KMS-11 (cell line): ENCODE measurements around the gene U2AF2.

Experiments used
- H2AFZ ChIP-seq: fragments of 200-600 bp; sonication (generic); 2 replicates; pipeline ENCODE4 v1.6.1; 2016; ENCODE audit warnings: antibody characterized with exemption, mixed run types, low read depth
- H3K27ac ChIP-seq: fragments of 200-600 bp; sonication (generic); 2 replicates; pipeline ENCODE4 v1.6.1; 2016; ENCODE audit warnings: mild to moderate bottlenecking, mixed run types
- H3K27me3 ChIP-seq: fragments of 200-600 bp; sonication (generic); 2 replicates; pipeline ENCODE4 v1.6.1; 2017; ENCODE audit warnings: mild to moderate bottlenecking, low read depth, mixed run types, moderate library complexity; ENCODE audit not compliant: insufficient read depth
- H3K36me3 ChIP-seq: fragments of 200-600 bp; sonication (generic); 2 replicates; pipeline ENCODE4 v1.6.1; 2017; ENCODE audit warnings: mild to moderate bottlenecking, mixed run types; ENCODE audit not compliant: insufficient read depth
- H3K4me1 ChIP-seq: fragments of 200-600 bp; sonication (generic); 2 replicates; pipeline ENCODE4 v1.6.1; 2016; ENCODE audit warnings: mild to moderate bottlenecking, low read depth, mixed run types; ENCODE audit not compliant: poor library complexity, severe bottlenecking
- H3K4me2 ChIP-seq: fragments of 200-600 bp; sonication (generic); 2 replicates; pipeline ENCODE4 v1.7.0; 2016; ENCODE audit warnings: mild to moderate bottlenecking, mixed run types
- H3K4me3 ChIP-seq: fragments of 200-600 bp; sonication (generic); IDR thresholded peaks from 2 replicates; pipeline ENCODE4 v1.6.1; 2017; ENCODE audit warnings: low read depth, low read length, mixed read lengths; ENCODE audit not compliant: insufficient read depth
- H3K79me2 ChIP-seq: fragments of 200-600 bp; sonication (generic); 2 replicates; pipeline ENCODE4 v1.6.1; 2016; ENCODE audit warnings: low read depth, mixed run types; ENCODE audit not compliant: insufficient read depth
- H3K9ac ChIP-seq: fragments of 200-600 bp; sonication (generic); 2 replicates; pipeline ENCODE4 v1.6.1; 2016; ENCODE audit warnings: mild to moderate bottlenecking, mixed run types
- H4K20me1 ChIP-seq: fragments of 200-600 bp; sonication (generic); 2 replicates; pipeline ENCODE4 v1.6.1; 2016; ENCODE audit warnings: mild to moderate bottlenecking, mixed run types; ENCODE audit not compliant: insufficient read depth
- TF ChIP-seq, protein P1 (sequence below): fragments of 200-600 bp; sonication (generic); conservative IDR thresholded peaks from 2 replicates; pipeline ENCODE4 v1.6.1; 2017; ENCODE audit warnings: low read depth, mild to moderate bottlenecking, antibody characterized with exemption, low read length, moderate library complexity, mixed read lengths

Gene U2AF2

DNA sequence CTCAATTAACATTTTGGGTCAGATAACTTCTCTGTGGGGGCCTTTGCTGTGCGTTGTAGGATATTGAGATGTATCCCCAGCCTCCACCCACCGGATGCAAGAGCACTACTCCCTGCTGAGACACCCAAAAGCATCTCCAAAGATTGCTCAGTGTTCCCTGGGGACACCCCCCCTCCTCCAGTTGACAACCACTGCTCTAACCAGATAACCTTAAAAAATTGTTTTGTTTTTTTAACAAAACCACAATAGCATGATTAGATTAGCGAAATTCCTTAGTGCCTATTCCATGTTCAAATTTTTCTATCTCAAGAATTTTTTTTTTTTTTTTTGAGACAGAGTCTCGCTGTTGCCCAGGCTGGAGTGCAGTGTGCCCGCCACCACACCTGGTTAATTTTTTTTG is 17.6 kb downstream of the U2AF2 start:
- H3K9ac ChIP-seq = no peak overlapping the region
- TF ChIP-seq, protein P1, sequence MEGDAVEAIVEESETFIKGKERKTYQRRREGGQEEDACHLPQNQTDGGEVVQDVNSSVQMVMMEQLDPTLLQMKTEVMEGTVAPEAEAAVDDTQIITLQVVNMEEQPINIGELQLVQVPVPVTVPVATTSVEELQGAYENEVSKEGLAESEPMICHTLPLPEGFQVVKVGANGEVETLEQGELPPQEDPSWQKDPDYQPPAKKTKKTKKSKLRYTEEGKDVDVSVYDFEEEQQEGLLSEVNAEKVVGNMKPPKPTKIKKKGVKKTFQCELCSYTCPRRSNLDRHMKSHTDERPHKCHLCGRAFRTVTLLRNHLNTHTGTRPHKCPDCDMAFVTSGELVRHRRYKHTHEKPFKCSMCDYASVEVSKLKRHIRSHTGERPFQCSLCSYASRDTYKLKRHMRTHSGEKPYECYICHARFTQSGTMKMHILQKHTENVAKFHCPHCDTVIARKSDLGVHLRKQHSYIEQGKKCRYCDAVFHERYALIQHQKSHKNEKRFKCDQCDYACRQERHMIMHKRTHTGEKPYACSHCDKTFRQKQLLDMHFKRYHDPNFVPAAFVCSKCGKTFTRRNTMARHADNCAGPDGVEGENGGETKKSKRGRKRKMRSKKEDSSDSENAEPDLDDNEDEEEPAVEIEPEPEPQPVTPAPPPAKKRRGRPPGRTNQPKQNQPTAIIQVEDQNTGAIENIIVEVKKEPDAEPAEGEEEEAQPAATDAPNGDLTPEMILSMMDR = no peak
- H3K27ac ChIP-seq = no peak overlapping the region
- peaks cover 18% of the 10 kb centered on the region for H3K4me1 ChIP-seq
- no peak overlapping the region for H3K4me3 ChIP-seq
- no peaks in the 10 kb centered on the region for H3K27me3 ChIP-seq
- H3K79me2 ChIP-seq = peaks cover 75% of the 10 kb centered on the region
- H3K4me2 ChIP-seq = no peak overlapping the region
- H4K20me1 ChIP-seq = no peaks in the 10 kb centered on the region
- no peaks in the 10 kb centered on the region; the same call in 1 of the 2 replicates for H3K36me3 ChIP-seq
- H2AFZ ChIP-seq = no peak overlapping the region

- H3K4me1 ChIP-seq = peaks cover 28% of the 10 kb centered on the region
- peaks cover 75% of the 10 kb centered on the region for H3K79me2 ChIP-seq
- H3K4me2 ChIP-seq = no peak overlapping the region
- H2AFZ ChIP-seq = no peak overlapping the region
- H3K36me3 ChIP-seq = no peaks in the 10 kb centered on the region; the same call in 1 of the 2 replicates
- no peaks in the 10 kb centered on the region for H3K27me3 ChIP-seq
- TF ChIP-seq, protein P1 = no peak
- peak overlapping the region; percentile 12; the same call in 1 of the 2 replicates for H3K27ac ChIP-seq
- H3K9ac ChIP-seq = no peak overlapping the region
- no peaks in the 10 kb centered on the region for H4K20me1 ChIP-seq
- no peak overlapping the region for H3K4me3 ChIP-seq
Measured at GRCh38 chr19:55673465-55673864, 18.6 kb downstream of the U2AF2 start.

DNA sequence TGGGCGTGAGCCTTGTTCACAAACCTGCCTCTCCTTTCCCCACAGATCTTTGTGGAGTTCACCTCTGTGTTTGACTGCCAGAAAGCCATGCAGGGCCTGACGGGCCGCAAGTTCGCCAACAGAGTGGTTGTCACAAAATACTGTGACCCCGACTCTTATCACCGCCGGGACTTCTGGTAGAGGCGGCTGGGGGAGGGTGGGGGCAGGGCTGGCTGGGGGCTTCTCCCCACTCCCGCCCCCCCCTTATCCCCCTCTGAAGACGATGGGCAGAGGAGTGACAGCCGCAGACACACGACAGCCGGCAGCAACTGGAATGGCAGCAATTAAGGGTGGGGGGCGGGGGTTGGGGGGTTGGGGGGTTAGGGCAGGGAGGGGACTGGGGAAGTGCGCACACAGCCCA is 19.1 kb downstream of the U2AF2 start:
- H3K4me3 ChIP-seq = no peak overlapping the region
- no peak overlapping the region for H3K9ac ChIP-seq
- no peak overlapping the region for H3K4me2 ChIP-seq
- H3K27ac ChIP-seq = peak overlapping the region; percentile 12; the same call in 1 of the 2 replicates
- no peaks in the 10 kb centered on the region; the same call in 1 of the 2 replicates for H3K36me3 ChIP-seq
- TF ChIP-seq, protein P1 = no peak
- peaks cover 28% of the 10 kb centered on the region for H3K4me1 ChIP-seq
- H4K20me1 ChIP-seq = no peaks in the 10 kb centered on the region
- H2AFZ ChIP-seq = no peak overlapping the region
- peaks cover 75% of the 10 kb centered on the region for H3K79me2 ChIP-seq
- no peaks in the 10 kb centered on the region for H3K27me3 ChIP-seq

DNA sequence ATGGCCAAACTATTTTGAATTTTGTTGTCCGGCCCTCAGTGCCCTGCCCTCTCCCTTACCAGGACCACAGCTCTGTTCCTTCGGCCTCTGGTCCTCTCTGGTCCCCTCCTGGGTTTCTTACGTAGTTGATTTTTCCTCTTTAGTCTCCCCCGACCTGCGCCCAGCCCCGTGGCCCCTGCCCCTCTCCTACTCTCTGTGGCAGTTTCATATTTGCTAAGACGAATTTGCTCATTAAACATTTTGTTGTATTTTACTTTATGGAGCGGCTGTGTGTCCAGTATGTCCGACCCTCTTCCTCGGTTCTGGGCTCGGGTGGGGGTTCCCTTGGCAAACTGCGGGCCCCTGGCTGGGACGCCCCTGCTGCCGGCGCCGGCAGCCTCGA is 19.6 kb downstream of the U2AF2 start:
- no peaks in the 10 kb centered on the region for H3K27me3 ChIP-seq
- peaks cover 76% of the 10 kb centered on the region for H3K79me2 ChIP-seq
- H3K27ac ChIP-seq = peak overlapping the region; percentile 57
- H3K4me3 ChIP-seq = no peak overlapping the region
- H3K36me3 ChIP-seq = no peaks in the 10 kb centered on the region; the same call in 1 of the 2 replicates
- H4K20me1 ChIP-seq = no peaks in the 10 kb centered on the region
- peak overlapping the region; percentile 94 for H3K4me2 ChIP-seq
- TF ChIP-seq, protein P1 = no peak
- peak overlapping the region; percentile 32; the same call in 1 of the 2 replicates for H3K9ac ChIP-seq
- H3K4me1 ChIP-seq = peaks cover 28% of the 10 kb centered on the region
- H2AFZ ChIP-seq = no peak overlapping the region
